B cell (primary cell): ENCODE results near the gene GSG1L.

ENCODE experiments used
- CTCF ChIP-seq: fragments of 200-600 bp; IDR thresholded peaks from one replicate; pipeline ENCODE4 v1.8.0; 2022; ENCODE audit warnings: antibody characterized with exemption, mild to moderate bottlenecking
- EZH2 ChIP-seq: IDR thresholded peaks from 2 replicates; pipeline ENCODE4 v1.6.1; 2012; ENCODE audit warnings: borderline replicate concordance, low read depth, mild to moderate bottlenecking, moderate library complexity, low read length; ENCODE audit not compliant: insufficient read depth, poor library complexity, severe bottlenecking

GRCh38 chr16:28086186-28087139 lies 22.9 kb upstream of the GSG1L start:
- TF ChIP-seq EZH2 (no peak), CTCF (no peak)
